Upper lobe of left lung (tissue), 6 donors: ENCODE data around the gene NCMAP. TPM values are rescaled to one million over a fixed set of nuclear protein-coding genes. Genes with fewer than 3 reads are reported as not detected.

Source experiments
- ATAC-seq, 2 donors: fragments of 200-7000 bp; cut with Tn5 transposase; one replicate each; pipeline ENCODE4 v1.9.1; 2022; ENCODE audit warnings: mild to moderate bottlenecking in 2 of 2, moderate library complexity in 2 of 2; ENCODE audit not compliant: low FRiP score in 2 of 2
- DNase-seq, 2 donors: peaks; one replicate each; pipeline ENCODE4 v3.0.0-alpha.2; 2019 to 2020
- H3K27ac ChIP-seq, 4 donors: fragments of 200-600 bp; sonication (generic); one replicate each; pipeline ENCODE4 v1.5.1; 2016 to 2019
- H3K27me3 ChIP-seq, 4 donors: fragments of 200-600 bp; sonication (generic); one replicate each; pipeline ENCODE4 v1.5.1; 2017 to 2019
- H3K36me3 ChIP-seq, 4 donors: fragments of 200-600 bp; sonication (generic); one replicate each; pipeline ENCODE4 v1.5.1; 2016 to 2019
- H3K4me1 ChIP-seq, 4 donors: fragments of 200-600 bp; sonication (generic); one replicate each; pipeline ENCODE4 v1.5.1; 2018 to 2019
- H3K4me3 ChIP-seq, 4 donors: fragments of 200-600 bp; sonication (generic); one replicate each; pipeline ENCODE4 v1.5.1; 2017 to 2019; ENCODE audit warnings: mild to moderate bottlenecking in 2 of 4, moderate library complexity in 1 of 4
- H3K9me3 ChIP-seq, 4 donors: fragments of 200-600 bp; sonication (generic); one replicate each; pipeline ENCODE4 v1.5.1; 2018 to 2019
- EP300 ChIP-seq, 4 donors: sonication (generic); formaldehyde crosslinking; IDR thresholded peaks; one replicate each; pipeline ENCODE4 v1.5.1; 2017; ENCODE audit warnings: antibody characterized with exemption in 4 of 4, control low read depth in 2 of 4
- POLR2A ChIP-seq, 4 donors: fragments of 450-650 bp; IDR thresholded peaks; one replicate each; pipeline ENCODE4 v1.5.1; 2016 to 2017; ENCODE audit warnings: antibody characterized with exemption in 4 of 4, mild to moderate bottlenecking in 2 of 4
- POLR2AphosphoS5 ChIP-seq, 2 donors: sonication (generic); formaldehyde crosslinking; IDR thresholded peaks; one replicate each; pipeline ENCODE4 v1.5.1; 2017; ENCODE audit warnings: antibody characterized with exemption in 2 of 2
- WGBS, 2 donors: methylation state at CpG; one replicate each; pipeline ENCODE4 v1.1.5; 2017 to 2018; 5-methylcytosine and 5-hydroxymethylcytosine counted together
- total RNA-seq, 6 donors: library from RNA; depleted of rRNA in 4 of 6; stranded (reverse); fragments of >200 nt in 4 of 6; gene quantifications; one replicate each; pipeline versions ENCODE4 v1.1.0 to v1.2.1, GENCODE V29; 2016 to 2021
- TF ChIP-seq, protein P1 (sequence below), 6 experiments: fragments of 450-650 bp in 4 of 6; fragments of 200-600 bp in 2 of 6; sonication (generic) in 2 of 6; IDR thresholded peaks; one replicate each; pipeline ENCODE4 v1.5.1; 2016 to 2019; ENCODE audit warnings: antibody characterized with exemption in 6 of 6
- donor health status: DM: no; HTN: no; CAD: no; lungs with moderate emphysema.
- donor health status: DM: no; HTN: yes; CAD: no; lungs with severe emphysema.

Gene NCMAP
- total RNA-seq, 6 donors from 2014 or later = 3.3 to 12.8 (median 7.3) TPM

GRCh38 chr1:24594328-24594598 lies 38.4 kb downstream of the NCMAP start:
- DNase-seq = no peak
- H3K27ac ChIP-seq = no peak overlapping the region

GRCh38 chr1:24596401-24596880 lies 40.6 kb downstream of the NCMAP start:
- Histone ChIP-seq H3K27me3 (no peaks in the 10 kb centered on the region), H3K36me3 (no peaks in the 10 kb centered on the region), H3K9me3 (no peaks in the 10 kb centered on the region), H3K4me3 (no peak overlapping the region), H3K27ac (no peak overlapping the region), H3K4me1 (no peaks in the 10 kb centered on the region)
- WGBS, 2 donors = 79 to 86% methylated on average over 9 of the region's 9 CpGs
- ATAC-seq = no peak
- DNase-seq = no peak
- no peak for TF ChIP-seq POLR2AphosphoS5 (IDR thresholded peaks at IDR 0.05)
- no peak for TF ChIP-seq EP300 (IDR thresholded peaks at IDR 0.05)
- TF ChIP-seq, protein P1, sequence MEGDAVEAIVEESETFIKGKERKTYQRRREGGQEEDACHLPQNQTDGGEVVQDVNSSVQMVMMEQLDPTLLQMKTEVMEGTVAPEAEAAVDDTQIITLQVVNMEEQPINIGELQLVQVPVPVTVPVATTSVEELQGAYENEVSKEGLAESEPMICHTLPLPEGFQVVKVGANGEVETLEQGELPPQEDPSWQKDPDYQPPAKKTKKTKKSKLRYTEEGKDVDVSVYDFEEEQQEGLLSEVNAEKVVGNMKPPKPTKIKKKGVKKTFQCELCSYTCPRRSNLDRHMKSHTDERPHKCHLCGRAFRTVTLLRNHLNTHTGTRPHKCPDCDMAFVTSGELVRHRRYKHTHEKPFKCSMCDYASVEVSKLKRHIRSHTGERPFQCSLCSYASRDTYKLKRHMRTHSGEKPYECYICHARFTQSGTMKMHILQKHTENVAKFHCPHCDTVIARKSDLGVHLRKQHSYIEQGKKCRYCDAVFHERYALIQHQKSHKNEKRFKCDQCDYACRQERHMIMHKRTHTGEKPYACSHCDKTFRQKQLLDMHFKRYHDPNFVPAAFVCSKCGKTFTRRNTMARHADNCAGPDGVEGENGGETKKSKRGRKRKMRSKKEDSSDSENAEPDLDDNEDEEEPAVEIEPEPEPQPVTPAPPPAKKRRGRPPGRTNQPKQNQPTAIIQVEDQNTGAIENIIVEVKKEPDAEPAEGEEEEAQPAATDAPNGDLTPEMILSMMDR (IDR thresholded peaks at IDR 0.05) = no peak
- no peak for TF ChIP-seq POLR2A (IDR thresholded peaks at IDR 0.05)

More at GRCh38 chr1:24594328-24594598, 38.4 kb downstream of the NCMAP start:
- TF ChIP-seq EP300 (IDR thresholded peaks at IDR 0.05) (no peak), POLR2A (IDR thresholded peaks at IDR 0.05) (no peak), POLR2AphosphoS5 (IDR thresholded peaks at IDR 0.05) (no peak)
- TF ChIP-seq, protein P1 (IDR thresholded peaks at IDR 0.05) = no peak
- no peaks in the 10 kb centered on the region for H3K36me3 ChIP-seq
- H3K4me1 ChIP-seq = no peaks in the 10 kb centered on the region
- no peaks in the 10 kb centered on the region for H3K9me3 ChIP-seq
- no peak for ATAC-seq
- H3K27me3 ChIP-seq = no peaks in the 10 kb centered on the region
- no peak overlapping the region for H3K4me3 ChIP-seq
- WGBS, 2 donors = 65 to 71% methylated on average over 3 of the region's 3 CpGs

DNA sequence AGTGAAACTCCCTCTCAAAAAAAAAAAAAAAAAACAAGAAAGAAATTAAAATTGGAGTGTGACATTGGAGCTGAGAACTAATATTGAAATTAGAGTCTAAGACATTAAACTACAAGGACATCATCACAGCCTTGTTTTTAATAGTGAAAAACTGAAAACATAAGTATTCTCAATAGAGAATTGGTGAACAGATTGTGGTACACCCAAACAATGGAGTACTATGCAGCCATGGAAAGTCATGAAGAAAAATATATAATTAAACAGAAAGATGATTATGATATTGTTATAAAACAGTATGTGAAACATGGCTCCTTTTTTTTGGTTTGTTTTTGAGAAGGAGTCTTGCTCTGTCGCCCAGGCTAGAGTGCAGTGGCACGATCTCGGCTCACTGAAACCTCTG lies 43.4 kb downstream of the NCMAP start:
- Histone ChIP-seq H3K4me3 (no peak overlapping the region), H3K9me3 (no peaks in the 10 kb centered on the region), H3K4me1 (no peaks in the 10 kb centered on the region), H3K27ac (no peak overlapping the region), H3K36me3 (no peaks in the 10 kb centered on the region), H3K27me3 (no peaks in the 10 kb centered on the region)
- TF ChIP-seq POLR2A (IDR thresholded peaks at IDR 0.05) (no peak), POLR2AphosphoS5 (IDR thresholded peaks at IDR 0.05) (no peak), EP300 (IDR thresholded peaks at IDR 0.05) (no peak)
- TF ChIP-seq, protein P1 (IDR thresholded peaks at IDR 0.05) = no peak
- no peak for ATAC-seq
- no peak for DNase-seq
- WGBS, 2 donors = 87 to 97% methylated on average over 3 of the region's 3 CpGs

DNA sequence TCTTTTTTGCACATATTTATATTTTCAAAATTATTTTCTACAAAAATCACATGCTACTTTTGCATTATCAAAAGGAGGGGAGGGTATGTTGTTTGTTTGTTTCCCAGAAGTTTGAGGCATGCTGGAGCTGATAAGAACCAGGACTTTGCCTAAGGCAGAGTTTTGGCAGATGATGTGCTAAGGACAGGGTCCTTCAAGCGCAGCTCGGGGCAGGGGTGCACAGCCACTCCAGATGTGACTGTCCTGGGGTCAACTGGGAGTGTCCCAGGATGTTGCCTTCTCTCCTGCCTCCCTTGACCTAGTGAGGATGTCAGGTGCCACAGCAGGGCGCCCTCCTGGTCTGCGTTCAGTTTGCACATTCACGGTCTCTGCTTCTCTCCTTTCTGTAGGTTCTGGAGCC lies 44.7 kb downstream of the NCMAP start:
- no peaks in the 10 kb centered on the region for H3K36me3 ChIP-seq
- H3K9me3 ChIP-seq = no peaks in the 10 kb centered on the region
- no peak for ATAC-seq
- WGBS, 2 donors = 82 to 88% methylated on average over 5 of the region's 5 CpGs
- H3K27me3 ChIP-seq = no peaks in the 10 kb centered on the region
- DNase-seq = no peak
- H3K4me1 ChIP-seq = no peaks in the 10 kb centered on the region
- no peak overlapping the region for H3K4me3 ChIP-seq
- no peak overlapping the region for H3K27ac ChIP-seq
- TF ChIP-seq EP300 (IDR thresholded peaks at IDR 0.05) = no peak

DNA sequence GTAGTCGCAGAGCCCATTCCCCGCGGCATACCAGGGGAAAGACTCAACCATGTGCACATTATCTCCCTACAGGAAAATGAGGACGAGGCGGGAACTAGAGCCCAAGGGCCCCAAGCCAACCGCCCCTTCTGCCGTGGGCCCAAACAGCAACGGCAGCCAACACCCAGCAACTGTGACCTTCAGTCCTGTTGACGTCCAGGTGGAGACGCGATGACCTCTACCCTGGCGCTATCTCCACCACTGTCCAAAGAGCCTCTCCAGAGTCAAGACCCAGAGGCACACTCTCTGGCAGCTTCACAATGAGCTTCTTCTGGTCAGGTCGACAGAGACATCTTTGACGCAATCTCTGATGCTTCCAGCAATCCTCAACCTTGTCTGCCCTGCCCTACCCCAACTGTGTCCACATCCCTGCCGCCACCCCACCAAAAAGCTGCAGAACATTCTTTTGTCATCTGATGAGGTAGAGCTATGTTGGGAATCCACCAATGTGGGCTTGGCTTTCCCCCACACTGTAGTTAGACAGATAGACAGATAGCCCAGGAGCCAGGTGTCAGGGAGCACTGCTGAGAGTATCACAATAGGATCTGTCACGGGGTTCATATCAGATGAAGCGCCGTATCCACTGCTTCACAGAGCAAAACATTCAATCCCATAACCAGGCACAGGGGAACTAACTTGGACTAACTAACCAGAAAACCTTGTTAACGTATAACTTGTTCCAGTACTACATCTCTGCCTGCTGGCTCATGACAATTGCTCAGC lies 49.8 kb downstream of the NCMAP start:
- WGBS, 2 donors = 83 to 90% methylated on average over 14 to 19 of the region's 19 CpGs

More for the DNA sequence above, 49.8 kb downstream of the NCMAP start:
- TF ChIP-seq, protein P1 (IDR thresholded peaks at IDR 0.05) = no peak
- no peak for TF ChIP-seq POLR2AphosphoS5 (IDR thresholded peaks at IDR 0.05)
- ATAC-seq (no peak), DNase-seq (no peak)
- Histone ChIP-seq H3K27me3 (no peaks in the 10 kb centered on the region), H3K27ac (no peak overlapping the region), H3K4me3 (no peak overlapping the region), H3K9me3 (no peaks in the 10 kb centered on the region), H3K36me3 (no peaks in the 10 kb centered on the region), H3K4me1 (no peaks in the 10 kb centered on the region)
